ENCODE measurements around the gene PAFAH1B1.

PAFAH1B1 gene

DNA sequence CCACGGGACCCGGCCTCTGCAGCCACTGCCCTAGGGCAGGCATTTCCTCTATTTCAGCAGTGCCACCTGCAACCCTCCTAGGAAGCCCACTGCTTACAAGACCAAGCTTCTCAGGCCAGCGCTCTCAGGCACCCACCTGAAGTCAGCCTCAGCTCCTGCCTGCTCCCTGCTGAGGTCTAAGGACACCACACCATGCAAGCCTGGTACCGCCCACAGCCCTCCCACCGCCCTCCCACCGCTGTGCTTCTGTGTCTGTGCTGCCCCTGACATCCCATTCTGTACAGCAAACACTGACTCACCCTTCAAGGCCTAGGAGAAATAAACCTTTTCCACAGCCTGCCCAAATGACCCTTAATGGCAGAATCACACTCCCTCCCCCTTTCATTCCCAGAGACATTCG, 111.8 kb downstream of the PAFAH1B1 start:
- TF ChIP-seq, protein P1, sequence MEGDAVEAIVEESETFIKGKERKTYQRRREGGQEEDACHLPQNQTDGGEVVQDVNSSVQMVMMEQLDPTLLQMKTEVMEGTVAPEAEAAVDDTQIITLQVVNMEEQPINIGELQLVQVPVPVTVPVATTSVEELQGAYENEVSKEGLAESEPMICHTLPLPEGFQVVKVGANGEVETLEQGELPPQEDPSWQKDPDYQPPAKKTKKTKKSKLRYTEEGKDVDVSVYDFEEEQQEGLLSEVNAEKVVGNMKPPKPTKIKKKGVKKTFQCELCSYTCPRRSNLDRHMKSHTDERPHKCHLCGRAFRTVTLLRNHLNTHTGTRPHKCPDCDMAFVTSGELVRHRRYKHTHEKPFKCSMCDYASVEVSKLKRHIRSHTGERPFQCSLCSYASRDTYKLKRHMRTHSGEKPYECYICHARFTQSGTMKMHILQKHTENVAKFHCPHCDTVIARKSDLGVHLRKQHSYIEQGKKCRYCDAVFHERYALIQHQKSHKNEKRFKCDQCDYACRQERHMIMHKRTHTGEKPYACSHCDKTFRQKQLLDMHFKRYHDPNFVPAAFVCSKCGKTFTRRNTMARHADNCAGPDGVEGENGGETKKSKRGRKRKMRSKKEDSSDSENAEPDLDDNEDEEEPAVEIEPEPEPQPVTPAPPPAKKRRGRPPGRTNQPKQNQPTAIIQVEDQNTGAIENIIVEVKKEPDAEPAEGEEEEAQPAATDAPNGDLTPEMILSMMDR (conservative IDR thresholded peaks at IDR 0.05) = no peak
- TF ChIP-seq ZFX (IDR thresholded peaks at IDR 0.05) = no peak
- H3K27ac ChIP-seq = no peak overlapping the region

DNA sequence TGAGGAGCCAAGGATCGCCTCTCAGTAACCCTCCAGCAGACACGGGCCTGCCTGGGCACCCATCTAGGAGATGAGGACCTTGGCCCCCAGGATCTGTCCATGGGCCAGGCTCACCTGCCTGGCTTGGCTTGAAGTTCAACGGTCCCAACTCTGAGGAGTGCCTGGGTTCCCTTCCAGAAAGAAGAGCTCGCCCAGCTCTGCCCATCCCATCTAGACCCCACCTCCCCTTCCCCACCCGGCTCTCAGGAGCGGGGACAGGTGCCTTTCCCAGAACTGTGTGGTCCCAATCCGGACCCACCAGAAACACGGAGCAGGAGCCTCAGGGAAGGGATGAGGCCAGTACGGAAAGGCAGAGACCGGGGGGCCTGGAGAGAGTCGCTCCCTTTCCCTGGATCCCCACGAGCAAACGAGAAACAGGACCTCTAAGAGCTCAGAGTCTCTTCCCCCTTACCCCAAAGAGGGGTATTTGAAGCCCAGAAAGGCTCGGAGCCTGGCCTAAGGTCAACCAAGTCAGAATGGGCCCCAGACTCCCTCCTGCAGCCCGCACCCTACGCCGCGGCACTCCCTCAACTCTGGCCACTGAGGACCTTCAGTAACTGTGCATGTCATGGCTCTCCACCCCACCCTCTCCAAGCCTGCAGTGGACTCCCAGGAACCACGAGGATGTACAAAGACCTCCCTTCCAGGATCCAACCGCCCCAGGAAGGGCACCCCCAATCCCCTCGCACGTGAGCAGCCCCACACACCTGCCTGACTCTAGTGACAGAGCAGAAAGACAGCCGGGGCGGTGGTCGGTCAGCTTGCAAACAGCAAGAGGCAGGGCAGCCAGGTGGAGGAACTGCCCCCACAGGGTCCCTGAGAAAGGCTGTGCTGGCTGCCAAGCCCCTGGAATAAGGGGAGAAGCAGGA, 112.7 kb downstream of the PAFAH1B1 start:
- no peak overlapping the region for H3K27ac ChIP-seq
- TF ChIP-seq, protein P1 (conservative IDR thresholded peaks at IDR 0.05) = no peak
- TF ChIP-seq ZFX (IDR thresholded peaks at IDR 0.05) = no peak

DNA sequence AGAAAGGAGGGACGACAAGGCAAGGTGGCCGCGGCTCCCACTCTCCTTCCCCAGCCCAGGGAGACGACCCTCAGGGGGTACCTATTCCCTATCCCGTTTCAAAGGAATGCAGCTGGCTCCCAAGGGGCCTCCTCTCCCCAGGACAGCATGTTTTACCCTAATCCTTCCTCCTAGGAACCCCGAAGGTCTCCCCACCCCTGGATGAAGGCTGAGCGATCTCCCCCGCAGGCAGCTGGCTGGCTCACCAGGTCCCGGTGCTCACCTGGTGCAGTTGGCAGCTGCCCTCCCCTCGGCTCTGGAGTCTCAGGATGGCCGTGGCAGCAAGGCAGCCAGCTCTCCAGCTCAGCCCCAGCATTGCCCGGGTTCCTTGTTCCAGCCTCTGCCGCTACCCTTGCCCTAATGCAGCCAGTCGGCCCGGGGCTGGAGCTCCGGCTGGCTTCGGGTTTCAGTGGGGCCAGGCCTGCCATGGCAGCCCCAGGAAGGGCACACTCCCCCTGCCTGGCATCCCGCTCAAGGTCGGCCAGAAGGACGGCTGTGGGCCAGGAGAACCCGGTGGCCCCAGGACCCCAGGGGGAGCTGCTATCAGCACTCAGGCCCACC, 113.6 kb downstream of the PAFAH1B1 start:
- TF ChIP-seq ZFX (IDR thresholded peaks at IDR 0.05) = no peak
- TF ChIP-seq, protein P1 (conservative IDR thresholded peaks at IDR 0.05) = no peak
- peak overlapping the region; percentile 96 for H3K27ac ChIP-seq

DNA sequence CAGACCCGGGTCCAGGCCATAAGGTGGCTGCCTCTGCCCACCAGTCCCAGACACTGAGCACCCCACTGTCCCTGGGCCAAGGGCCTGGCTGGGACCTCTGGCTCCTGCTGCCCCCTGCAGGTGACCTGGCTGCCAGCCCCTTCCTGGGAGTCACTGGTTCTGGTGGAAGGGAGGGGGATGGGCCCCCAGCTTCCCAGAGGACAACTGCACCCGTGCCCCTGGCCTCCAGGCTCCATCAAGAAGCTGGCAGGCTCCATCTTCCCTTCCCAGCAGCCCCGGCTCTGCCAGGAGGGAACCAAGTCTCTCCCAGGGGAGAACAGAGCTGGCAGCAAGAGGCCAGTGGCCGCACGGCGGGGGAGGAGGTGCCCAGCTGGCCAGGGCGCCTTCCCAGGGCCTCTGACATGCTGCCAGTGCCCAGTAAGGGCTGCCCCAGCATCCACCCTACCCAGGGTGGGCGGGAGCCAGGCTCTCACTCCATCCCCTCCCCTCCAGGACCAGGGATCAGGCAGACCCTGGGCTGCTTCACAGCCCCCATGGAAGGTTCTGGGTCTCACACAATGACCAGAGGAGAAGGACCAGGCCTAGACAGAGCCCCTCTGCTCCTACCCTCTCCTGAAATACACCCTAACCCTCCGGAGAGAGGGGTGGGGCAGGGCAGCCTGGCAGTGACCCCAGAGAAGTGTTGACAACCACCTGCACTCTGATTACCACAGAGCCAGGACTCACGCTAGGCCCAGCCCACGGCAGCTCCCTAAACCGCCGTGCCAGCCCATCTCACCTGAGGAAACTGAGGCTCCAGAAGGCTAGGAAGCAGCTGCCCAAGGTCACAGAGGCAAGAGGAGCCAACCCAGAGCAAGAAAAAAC, 114.5 kb downstream of the PAFAH1B1 start:
- TF ChIP-seq, protein P1 (conservative IDR thresholded peaks at IDR 0.05) = no peak; the same call in 1 of the 2 replicates
- TF ChIP-seq ZFX (IDR thresholded peaks at IDR 0.05) = no peak
- H3K27ac ChIP-seq = peak overlapping the region; percentile 96

DNA sequence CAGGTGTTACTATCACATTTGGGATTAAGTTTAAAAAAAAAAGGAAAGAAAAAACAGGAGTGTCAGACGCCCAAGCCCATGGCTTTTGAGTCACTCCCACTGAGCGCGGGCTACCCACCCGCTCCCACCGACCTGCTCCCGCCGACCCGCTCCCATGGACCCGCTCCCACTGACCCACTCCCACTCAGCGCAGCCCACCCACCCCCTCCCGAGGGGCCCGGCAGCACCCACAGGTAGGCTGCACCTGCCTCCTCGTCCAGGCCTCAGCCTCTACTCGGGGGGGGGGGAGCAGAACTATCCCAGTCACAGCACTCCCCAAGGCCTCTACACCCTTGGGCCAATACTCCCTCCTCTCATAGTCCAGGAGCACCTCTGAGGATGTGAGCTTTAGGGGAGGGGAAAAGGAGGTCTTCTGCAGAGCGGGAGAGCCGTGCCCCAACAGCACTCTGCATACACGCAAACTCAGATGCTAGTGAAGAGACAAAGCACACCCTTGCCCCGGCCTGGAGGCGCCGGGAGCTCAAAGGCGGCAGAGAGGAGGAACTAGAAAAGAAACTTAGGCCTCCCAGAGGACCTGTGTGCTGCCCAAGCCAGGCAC, 115.2 kb downstream of the PAFAH1B1 start:
- TF ChIP-seq, protein P1 (conservative IDR thresholded peaks at IDR 0.05) = no peak
- TF ChIP-seq ZFX (IDR thresholded peaks at IDR 0.05) = 0 out of 2 replicates have a peak, but pooled peaks have one; percentile 5
- H3K27ac ChIP-seq = peak overlapping the region; percentile 96

DNA sequence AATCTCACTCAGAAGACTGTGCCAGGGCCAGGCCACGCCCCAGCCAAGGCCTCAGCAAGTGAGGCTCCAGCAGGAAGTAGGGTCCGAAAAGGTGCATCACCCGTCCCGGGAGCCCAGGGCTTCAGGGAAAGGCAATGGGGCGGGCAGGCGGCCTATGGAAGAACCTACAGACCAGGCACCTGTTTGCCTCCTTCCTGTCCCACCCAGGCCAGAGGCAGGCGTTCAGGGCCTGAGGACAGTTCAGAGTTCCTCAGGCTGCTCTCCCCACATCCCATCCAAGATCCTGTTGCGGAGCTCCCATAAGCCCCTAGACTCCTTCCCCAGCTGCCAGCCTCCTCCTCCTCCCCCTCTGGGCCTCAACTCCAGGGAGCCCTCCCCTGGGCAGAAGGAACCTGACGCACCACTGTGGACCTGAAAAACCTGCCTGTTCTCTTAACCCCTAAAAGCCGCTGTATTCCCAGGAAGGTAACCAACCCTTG, 115.8 kb downstream of the PAFAH1B1 start:
- peak overlapping the region; percentile 96 for H3K27ac ChIP-seq
- TF ChIP-seq ZFX (IDR thresholded peaks at IDR 0.05) = 0 out of 2 replicates have a peak, but pooled peaks have one; percentile 13
- TF ChIP-seq, protein P1 (conservative IDR thresholded peaks at IDR 0.05) = no peak

Measured in C4-2B (cell line).